ENCODE results near the gene INPPL1.

- TF ChIP-seq, protein P1, sequence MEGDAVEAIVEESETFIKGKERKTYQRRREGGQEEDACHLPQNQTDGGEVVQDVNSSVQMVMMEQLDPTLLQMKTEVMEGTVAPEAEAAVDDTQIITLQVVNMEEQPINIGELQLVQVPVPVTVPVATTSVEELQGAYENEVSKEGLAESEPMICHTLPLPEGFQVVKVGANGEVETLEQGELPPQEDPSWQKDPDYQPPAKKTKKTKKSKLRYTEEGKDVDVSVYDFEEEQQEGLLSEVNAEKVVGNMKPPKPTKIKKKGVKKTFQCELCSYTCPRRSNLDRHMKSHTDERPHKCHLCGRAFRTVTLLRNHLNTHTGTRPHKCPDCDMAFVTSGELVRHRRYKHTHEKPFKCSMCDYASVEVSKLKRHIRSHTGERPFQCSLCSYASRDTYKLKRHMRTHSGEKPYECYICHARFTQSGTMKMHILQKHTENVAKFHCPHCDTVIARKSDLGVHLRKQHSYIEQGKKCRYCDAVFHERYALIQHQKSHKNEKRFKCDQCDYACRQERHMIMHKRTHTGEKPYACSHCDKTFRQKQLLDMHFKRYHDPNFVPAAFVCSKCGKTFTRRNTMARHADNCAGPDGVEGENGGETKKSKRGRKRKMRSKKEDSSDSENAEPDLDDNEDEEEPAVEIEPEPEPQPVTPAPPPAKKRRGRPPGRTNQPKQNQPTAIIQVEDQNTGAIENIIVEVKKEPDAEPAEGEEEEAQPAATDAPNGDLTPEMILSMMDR (conservative IDR thresholded peaks at IDR 0.05; ENCODE audit: low read length): no peak
- no peak for TF ChIP-seq EZH2phosphoT487 (IDR thresholded peaks at IDR 0.05; ENCODE audit: borderline replicate concordance, low read depth, low read length)
Measured at GRCh38 chr11:72177656-72178055, 46.9 kb upstream of the INPPL1 start.
